Measurements from ENCODE around the gene PROSER3. TPM values are rescaled to one million over a fixed set of nuclear protein-coding genes. Genes with fewer than 3 reads are reported as not detected.
A peak's percentile ranks its signal among the peaks of the same experiment; 100 is the strongest.

Gene PROSER3
- polyA plus RNA-seq, 1 donor (not counting 4 experiments of a cell fraction or from before 2014, with no cell fraction given): 5.5 TPM

GRCh38 chr19:35717665-35718344, 40.2 kb upstream of the PROSER3 start, which contains the start of gene KMT2B:
TSS of gene KMT2B (plus strand) at chr19:35718003. CDS start at chr19:35718019, 16 bp downstream.
- peak within 1 kb of the TSS; percentile 85 for H3K9ac ChIP-seq (ENCODE audit: control insufficient read depth, extremely low read depth, insufficient read depth, low read length)
- H3K79me2 ChIP-seq (ENCODE audit: control insufficient read depth, insufficient read depth, low read length): peaks cover 41% of the 10 kb centered on the region
- no peaks in the 10 kb centered on the region for H3K9me3 ChIP-seq (ENCODE audit: control insufficient read depth, low read depth, low read length)
- FAIRE-seq: no peak
- dilution Hi-C loops (cut with MboI; ENCODE audit: extremely low pct_ligation_motif_present, low sequenced_read_pairs): no loop called here
- H3K4me1 ChIP-seq (ENCODE audit: control insufficient read depth, extremely low read depth, insufficient read depth, low read length): peaks cover 22% of the 10 kb centered on the region
- H4K20me1 ChIP-seq (ENCODE audit: control insufficient read depth, extremely low read depth, insufficient read depth, low read length): peaks cover 4% of the 10 kb centered on the region
- no peaks in the 10 kb centered on the region for H3K9me1 ChIP-seq (ENCODE audit: control insufficient read depth, extremely low read depth, insufficient read depth, low read length)
- H3K27me3 ChIP-seq (ENCODE audit: control insufficient read depth, extremely low read depth, insufficient read depth, low read length): no peaks in the 10 kb centered on the region
- H2AFZ ChIP-seq (ENCODE audit: control insufficient read depth, low read length): peak within 1 kb of the TSS; percentile 86
- peak within 1 kb of the TSS; percentile 96 for H3K4me2 ChIP-seq (ENCODE audit: control insufficient read depth, extremely low read depth, insufficient read depth, low read depth, low read length)
- peak within 1 kb of the TSS; percentile 58 for H3K27ac ChIP-seq (ENCODE audit: control insufficient read depth, insufficient read depth, low read length)
- peaks cover 13 to 18% of the 10 kb centered on the region in 2 experiments for H3K36me3 ChIP-seq (ENCODE audit: control insufficient read depth in 2 of 2, extremely low read depth in 1 of 2, insufficient read depth in 2 of 2, low read length in 2 of 2)
- DNase-seq (ENCODE audit: low read depth, low spot score): no peak
- H3K4me3 ChIP-seq (ENCODE audit: control insufficient read depth in 2 of 3, extremely low read depth in 1 of 3, insufficient read depth in 2 of 3, low read depth in 1 of 3, low read length in 3 of 3): peak within 1 kb of the TSS; percentile 86 to 92 (median 89)
- no peak for TF ChIP-seq EZH2 (IDR thresholded peaks at IDR 0.05; ENCODE audit: low read length)
- no peak for TF ChIP-seq CTCF (optimal IDR thresholded peaks at IDR 0.05 in 1 of 3, IDR thresholded peaks at IDR 0.05 in 1 of 3, conservative IDR thresholded peaks at IDR 0.05 in 1 of 3; ENCODE audit: extremely low read depth in 1 of 3, insufficient read depth in 2 of 3, low read length in 3 of 3)

- H3K4me1 ChIP-seq (ENCODE audit: control insufficient read depth, extremely low read depth, insufficient read depth, low read length): peaks cover 22% of the 10 kb centered on the region
- H3K4me2 ChIP-seq (ENCODE audit: control insufficient read depth, extremely low read depth, insufficient read depth, low read depth, low read length): peak overlapping the region; percentile 87
- no peaks in the 10 kb centered on the region for H3K9me3 ChIP-seq (ENCODE audit: control insufficient read depth, low read depth, low read length)
- no peaks in the 10 kb centered on the region for H3K9me1 ChIP-seq (ENCODE audit: control insufficient read depth, extremely low read depth, insufficient read depth, low read length)
- peak overlapping the region; percentile 78 to 92 (median 89) for H3K4me3 ChIP-seq (ENCODE audit: control insufficient read depth in 2 of 3, extremely low read depth in 1 of 3, insufficient read depth in 2 of 3, low read depth in 1 of 3, low read length in 3 of 3)
- no peak for FAIRE-seq
- peak overlapping the region; percentile 85 for H3K9ac ChIP-seq (ENCODE audit: control insufficient read depth, extremely low read depth, insufficient read depth, low read length)
- no peak overlapping the region for H2AFZ ChIP-seq (ENCODE audit: control insufficient read depth, low read length)
- H4K20me1 ChIP-seq (ENCODE audit: control insufficient read depth, extremely low read depth, insufficient read depth, low read length): peaks cover 4% of the 10 kb centered on the region
- peak overlapping the region; percentile 58 for H3K27ac ChIP-seq (ENCODE audit: control insufficient read depth, insufficient read depth, low read length)
- DNase-seq (ENCODE audit: low read depth, low spot score): no peak
- peaks cover 20 to 25% of the 10 kb centered on the region in 2 experiments for H3K36me3 ChIP-seq (ENCODE audit: control insufficient read depth in 2 of 2, extremely low read depth in 1 of 2, insufficient read depth in 2 of 2, low read length in 2 of 2)
- no peak for TF ChIP-seq CTCF (optimal IDR thresholded peaks at IDR 0.05 in 1 of 3, IDR thresholded peaks at IDR 0.05 in 1 of 3, conservative IDR thresholded peaks at IDR 0.05 in 1 of 3; ENCODE audit: extremely low read depth in 1 of 3, insufficient read depth in 2 of 3, low read length in 3 of 3)
- TF ChIP-seq EZH2 (IDR thresholded peaks at IDR 0.05; ENCODE audit: low read length): no peak
- dilution Hi-C loops (cut with MboI; ENCODE audit: extremely low pct_ligation_motif_present, low sequenced_read_pairs): no loop called here
- no peaks in the 10 kb centered on the region for H3K27me3 ChIP-seq (ENCODE audit: control insufficient read depth, extremely low read depth, insufficient read depth, low read length)
- H3K79me2 ChIP-seq (ENCODE audit: control insufficient read depth, insufficient read depth, low read length): peaks cover 45% of the 10 kb centered on the region
Measured at GRCh38 chr19:35718345-35719041, 39.5 kb upstream of the PROSER3 start.

Data from keratinocyte (primary cell).